ENCODE measurements around the gene MPZL1. TPM values are rescaled to one million over a fixed set of nuclear protein-coding genes. Genes with fewer than 3 reads are reported as not detected.

MPZL1 gene
- total and polyA plus RNA-seq, 2 of the 8 experiments (the other 6 are each of a cell fraction or from before 2014, with no cell fraction given): 37.8 to 120 TPM

DNA sequence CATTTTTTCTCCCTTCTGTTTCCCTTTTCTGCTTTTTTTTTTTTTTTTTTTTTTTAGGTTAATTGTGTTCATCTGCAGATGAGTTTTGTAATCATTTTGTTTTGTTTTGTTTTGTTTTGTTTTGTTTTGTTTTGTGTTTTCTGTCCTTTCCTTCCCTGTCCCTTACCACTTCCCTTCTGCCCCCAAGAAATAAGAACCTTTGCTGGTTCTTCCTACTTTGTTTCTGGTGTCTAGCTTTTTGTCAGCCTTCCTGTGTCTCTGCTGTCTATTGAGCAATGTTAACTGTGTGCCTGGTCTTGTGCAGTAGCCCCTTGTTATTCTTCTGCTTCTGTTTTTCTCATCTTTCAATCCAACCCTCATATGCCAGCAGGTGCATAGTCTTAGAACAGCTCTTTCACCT lies 46.0 kb downstream of the MPZL1 start (continued):
- TF ChIP-seq, protein P1, sequence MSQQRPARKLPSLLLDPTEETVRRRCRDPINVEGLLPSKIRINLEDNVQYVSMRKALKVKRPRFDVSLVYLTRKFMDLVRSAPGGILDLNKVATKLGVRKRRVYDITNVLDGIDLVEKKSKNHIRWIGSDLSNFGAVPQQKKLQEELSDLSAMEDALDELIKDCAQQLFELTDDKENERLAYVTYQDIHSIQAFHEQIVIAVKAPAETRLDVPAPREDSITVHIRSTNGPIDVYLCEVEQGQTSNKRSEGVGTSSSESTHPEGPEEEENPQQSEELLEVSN (IDR thresholded peaks at IDR 0.05): no peak
- TF ChIP-seq CHD1 (IDR thresholded peaks at IDR 0.05; ENCODE audit: low read depth, low read length) (no peak), SIRT6 (IDR thresholded peaks at IDR 0.05; ENCODE audit: low read length) (no peak)
